Activated naive CD8-positive, alpha-beta T cell treated with anti-CD3 and anti-CD28 coated beads, Interleukin-2, amount 50 U/mL, for 16 hours (primary cell): ENCODE data around the gene SNX27.
"Not testable (repeated sequence)": the region's sequence is repeated elsewhere in the genome, so short reads cannot be mapped to it uniquely, and the experiment has no call there.

Experiments used
- DNase-seq: peaks from one replicate; pipeline ENCODE4 v3.0.0-alpha.2; 2020; ENCODE audit warnings: low read depth, low spot score

SNX27 gene

GRCh38 chr1:151639466-151639865 lies 27.6 kb downstream of the SNX27 start:
- DNase-seq = no peak

- no peak for DNase-seq
Observed at GRCh38 chr1:151641229-151641628, 29.4 kb downstream of the SNX27 start.

- DNase-seq = not testable (repeated sequence)
Observed at GRCh38 chr1:151643085-151643484, 31.2 kb downstream of the SNX27 start.

- no peak for DNase-seq
Observed at GRCh38 chr1:151644001-151644400, 32.2 kb downstream of the SNX27 start.

- DNase-seq = no peak
Observed at GRCh38 chr1:151653397-151653796, 41.5 kb downstream of the SNX27 start.

GRCh38 chr1:151655371-151655770 lies 43.5 kb downstream of the SNX27 start:
- no peak for DNase-seq

GRCh38 chr1:151661751-151662150 lies 49.9 kb downstream of the SNX27 start:
- DNase-seq = no peak

GRCh38 chr1:151668090-151668489 lies 56.2 kb downstream of the SNX27 start:
- DNase-seq = no peak

- not testable (repeated sequence) for DNase-seq
Observed at GRCh38 chr1:151670036-151670675, 58.3 kb downstream of the SNX27 start.

- DNase-seq = no peak
Observed at GRCh38 chr1:151673407-151673806, 61.6 kb downstream of the SNX27 start.

- no peak for DNase-seq
Observed at GRCh38 chr1:151680391-151680790, 68.5 kb downstream of the SNX27 start.

- no peak for DNase-seq
Observed at GRCh38 chr1:151680826-151681225, 69.0 kb downstream of the SNX27 start.

- no peak for DNase-seq
Observed at GRCh38 chr1:151681923-151682322, 70.1 kb downstream of the SNX27 start.

GRCh38 chr1:151682901-151683300 lies 71.1 kb downstream of the SNX27 start:
- DNase-seq = not testable (repeated sequence)

- no peak for DNase-seq
Observed at GRCh38 chr1:151684128-151684527, 72.3 kb downstream of the SNX27 start.

- no peak for DNase-seq
Observed at GRCh38 chr1:151686561-151686960, 74.7 kb downstream of the SNX27 start.

- no peak for DNase-seq
Observed at GRCh38 chr1:151689494-151689893, 77.6 kb downstream of the SNX27 start.

- DNase-seq = no peak
Observed at GRCh38 chr1:151692226-151692625, 80.4 kb downstream of the SNX27 start.

GRCh38 chr1:151693057-151693651 lies 81.3 kb downstream of the SNX27 start:
- no peak for DNase-seq

- DNase-seq = no peak
Observed at GRCh38 chr1:151701515-151701914, 89.7 kb downstream of the SNX27 start.

- no peak for DNase-seq
Observed at GRCh38 chr1:151702936-151703335, 91.1 kb downstream of the SNX27 start.

- no peak for DNase-seq
Observed at GRCh38 chr1:151703813-151704212, 92.0 kb downstream of the SNX27 start.

- DNase-seq = no peak
Observed at GRCh38 chr1:151704246-151704645, 92.4 kb downstream of the SNX27 start.

GRCh38 chr1:151705146-151705545 lies 93.3 kb downstream of the SNX27 start:
- DNase-seq = no peak
